Type B pancreatic cell (in vitro differentiated cells): ENCODE results near the gene PALM. TPM values are rescaled to one million over a fixed set of nuclear protein-coding genes. Genes with fewer than 3 reads are reported as not detected.

Experiments
- DNase-seq: peaks from one replicate; pipeline ENCODE4 v3.0.0; 2021; ENCODE audit warnings: mixed read lengths; ENCODE audit not compliant: unreplicated experiment; ENCODE audit errors: extremely low spot score
- H3K27ac Mint-ChIP-seq: 2 replicates; pipeline ENCODE4 v1.8.0; 2021; ENCODE audit warnings: mild to moderate bottlenecking, mixed read lengths
- H3K27me3 Mint-ChIP-seq: 2 replicates; pipeline ENCODE4 v1.8.0; 2021; ENCODE audit warnings: mixed read lengths
- H3K36me3 Mint-ChIP-seq: 2 replicates; pipeline ENCODE4 v1.8.0; 2021; ENCODE audit warnings: mixed read lengths
- H3K4me1 Mint-ChIP-seq: one replicate; pipeline ENCODE4 v1.8.0; 2021; ENCODE audit warnings: mixed read lengths; ENCODE audit not compliant: unreplicated experiment
- H3K4me3 Mint-ChIP-seq: 2 replicates; pipeline ENCODE4 v1.8.0; 2021; ENCODE audit warnings: mild to moderate bottlenecking, mixed read lengths
- H3K9me3 Mint-ChIP-seq: 2 replicates; pipeline ENCODE4 v1.8.0; 2021; ENCODE audit warnings: mixed read lengths
- CTCF ChIP-seq: fragments of 200-600 bp; sonication (generic); conservative IDR thresholded peaks from 2 replicates; pipeline ENCODE4 v1.5.0; 2021; ENCODE audit warnings: antibody characterized with exemption, mild to moderate bottlenecking
- total RNA-seq: library from RNA; stranded (reverse); gene quantifications from 2 replicates; pipeline ENCODE4 v1.2.1, GENCODE V29; 2021; ENCODE audit warnings: low replicate concordance

Gene PALM
- total RNA-seq, 1 donor from 2014 or later = 64.1 TPM

- no peak overlapping the region for H3K4me3 Mint-ChIP-seq
- H3K36me3 Mint-ChIP-seq = no peaks in the 10 kb centered on the region
- TF ChIP-seq CTCF = no peak
- H3K9me3 Mint-ChIP-seq = no peaks in the 10 kb centered on the region
- H3K27me3 Mint-ChIP-seq = no peaks in the 10 kb centered on the region
- no peak for DNase-seq
- H3K4me1 Mint-ChIP-seq = peaks cover 6% of the 10 kb centered on the region
- H3K27ac Mint-ChIP-seq = no peak overlapping the region
These were observed 55.1 kb downstream of the PALM start for GRCh38 chr19:763869-764268.

GRCh38 chr19:764301-764700, 55.6 kb downstream of the PALM start:
- H3K4me3 Mint-ChIP-seq = no peak overlapping the region
- no peaks in the 10 kb centered on the region for H3K9me3 Mint-ChIP-seq
- H3K27ac Mint-ChIP-seq = no peak overlapping the region
- H3K27me3 Mint-ChIP-seq = no peaks in the 10 kb centered on the region
- H3K4me1 Mint-ChIP-seq = peaks cover 6% of the 10 kb centered on the region
- DNase-seq = no peak
- no peaks in the 10 kb centered on the region for H3K36me3 Mint-ChIP-seq
- no peak for TF ChIP-seq CTCF

GRCh38 chr19:765179-765738, 56.5 kb downstream of the PALM start:
- no peak for DNase-seq
- Mint-ChIP-seq H3K27me3 (no peaks in the 10 kb centered on the region), H3K4me3 (no peak overlapping the region), H3K4me1 (peaks cover 3% of the 10 kb centered on the region), H3K36me3 (no peaks in the 10 kb centered on the region), H3K9me3 (no peaks in the 10 kb centered on the region), H3K27ac (no peak overlapping the region)
- TF ChIP-seq CTCF = no peak

GRCh38 chr19:768424-768823, 59.7 kb downstream of the PALM start:
- no peaks in the 10 kb centered on the region for H3K9me3 Mint-ChIP-seq
- TF ChIP-seq CTCF = no peak
- peak overlapping the region; percentile 48 for H3K27ac Mint-ChIP-seq
- DNase-seq = no peak
- no peaks in the 10 kb centered on the region for H3K36me3 Mint-ChIP-seq
- peaks cover 3% of the 10 kb centered on the region for H3K4me1 Mint-ChIP-seq
- no peak overlapping the region for H3K4me3 Mint-ChIP-seq
- no peaks in the 10 kb centered on the region for H3K27me3 Mint-ChIP-seq

GRCh38 chr19:769616-770015, 60.9 kb downstream of the PALM start:
- no peak for TF ChIP-seq CTCF
- DNase-seq = no peak
- H3K9me3 Mint-ChIP-seq = no peaks in the 10 kb centered on the region
- no peaks in the 10 kb centered on the region for H3K27me3 Mint-ChIP-seq
- peaks cover 3% of the 10 kb centered on the region for H3K4me1 Mint-ChIP-seq
- no peak overlapping the region for H3K4me3 Mint-ChIP-seq
- H3K27ac Mint-ChIP-seq = no peak overlapping the region
- H3K36me3 Mint-ChIP-seq = no peaks in the 10 kb centered on the region

GRCh38 chr19:771332-771785, 62.6 kb downstream of the PALM start:
- Mint-ChIP-seq H3K27me3 (no peaks in the 10 kb centered on the region), H3K9me3 (no peaks in the 10 kb centered on the region), H3K4me1 (peaks cover 3% of the 10 kb centered on the region), H3K4me3 (no peak overlapping the region), H3K27ac (no peak overlapping the region), H3K36me3 (no peaks in the 10 kb centered on the region)
- DNase-seq = no peak
- TF ChIP-seq CTCF = peak; percentile 73
